Stimulated activated CD4-positive, alpha-beta T cell treated with anti-CD3 and anti-CD28 coated beads, Interleukin-1b, Interleukin-23, amount 100 ng/mL, for 48 hours (primary cell): ENCODE data around the gene C1orf159.
A peak's percentile ranks its signal among the peaks of the same experiment; 100 is the strongest.

Source experiments
- DNase-seq: peaks from one replicate; pipeline ENCODE4 v3.0.0-alpha.2; 2020

The C1orf159 gene

DNA sequence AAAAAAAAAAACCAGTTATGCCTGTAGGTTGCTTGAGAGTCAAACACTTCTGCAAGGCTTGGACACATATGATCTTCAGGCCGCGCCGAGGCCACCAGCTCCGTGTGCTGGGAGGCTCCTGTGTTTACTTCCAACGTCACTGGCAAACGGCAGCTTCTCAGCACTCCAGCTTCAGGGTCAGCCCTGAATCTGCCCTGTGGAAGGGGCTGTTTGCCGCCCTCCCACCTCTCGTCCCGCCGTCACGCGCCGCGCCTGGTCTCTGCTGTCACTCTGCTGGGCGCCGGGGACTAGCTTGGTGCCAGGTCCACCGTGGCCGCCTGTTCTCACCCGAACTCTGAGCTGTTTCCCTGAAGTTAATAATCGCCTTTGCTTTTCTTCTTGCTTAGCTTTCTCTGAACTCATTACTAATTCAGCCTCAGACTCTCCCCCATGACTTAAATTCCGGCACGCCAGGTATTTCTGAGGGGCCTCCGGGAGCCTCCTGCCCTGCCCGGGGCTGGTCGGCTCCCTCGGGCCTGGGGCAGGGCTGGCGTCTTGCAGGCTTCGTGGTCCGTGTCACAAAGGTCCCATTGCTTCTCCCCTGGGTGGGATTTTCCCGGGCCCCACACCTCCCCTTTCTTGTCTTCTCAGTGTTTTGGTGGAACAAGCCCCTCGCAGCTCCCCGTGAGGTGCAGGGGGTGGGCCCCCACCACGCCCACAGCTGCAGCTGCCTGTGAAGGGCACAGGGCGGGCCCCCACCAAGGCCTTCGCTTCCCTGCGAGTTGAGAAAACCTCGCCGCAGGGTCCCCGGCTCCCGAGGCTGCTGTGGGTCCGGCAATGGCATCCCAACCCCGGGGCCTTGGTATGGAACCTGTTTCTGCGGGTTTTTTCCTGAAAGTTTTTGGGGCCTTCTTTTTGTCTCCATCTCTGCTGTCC, 14.6 kb upstream of the C1orf159 start:
- no peak for DNase-seq

DNA sequence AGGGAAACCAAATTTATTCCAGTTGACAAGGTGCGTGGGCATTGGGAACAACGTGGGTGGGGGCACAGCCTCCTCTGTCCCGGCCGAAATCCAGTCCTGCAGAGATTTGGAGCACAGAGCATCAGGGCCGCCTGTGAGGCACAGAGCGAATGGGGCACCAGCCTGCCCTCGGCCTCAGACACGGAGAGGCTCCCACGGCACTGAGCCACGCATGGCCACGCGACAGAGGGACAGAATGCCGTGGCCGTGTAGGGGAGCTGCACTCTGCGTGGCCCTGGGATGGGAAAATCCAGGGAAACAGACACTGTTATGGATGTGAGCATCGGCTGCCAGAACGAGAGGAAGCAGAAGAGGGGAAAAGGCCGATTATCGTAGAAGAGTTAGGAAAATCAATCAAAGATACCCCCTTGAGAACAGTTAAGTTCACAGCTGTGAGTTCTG, 13.5 kb upstream of the C1orf159 start:
- no peak for DNase-seq

DNA sequence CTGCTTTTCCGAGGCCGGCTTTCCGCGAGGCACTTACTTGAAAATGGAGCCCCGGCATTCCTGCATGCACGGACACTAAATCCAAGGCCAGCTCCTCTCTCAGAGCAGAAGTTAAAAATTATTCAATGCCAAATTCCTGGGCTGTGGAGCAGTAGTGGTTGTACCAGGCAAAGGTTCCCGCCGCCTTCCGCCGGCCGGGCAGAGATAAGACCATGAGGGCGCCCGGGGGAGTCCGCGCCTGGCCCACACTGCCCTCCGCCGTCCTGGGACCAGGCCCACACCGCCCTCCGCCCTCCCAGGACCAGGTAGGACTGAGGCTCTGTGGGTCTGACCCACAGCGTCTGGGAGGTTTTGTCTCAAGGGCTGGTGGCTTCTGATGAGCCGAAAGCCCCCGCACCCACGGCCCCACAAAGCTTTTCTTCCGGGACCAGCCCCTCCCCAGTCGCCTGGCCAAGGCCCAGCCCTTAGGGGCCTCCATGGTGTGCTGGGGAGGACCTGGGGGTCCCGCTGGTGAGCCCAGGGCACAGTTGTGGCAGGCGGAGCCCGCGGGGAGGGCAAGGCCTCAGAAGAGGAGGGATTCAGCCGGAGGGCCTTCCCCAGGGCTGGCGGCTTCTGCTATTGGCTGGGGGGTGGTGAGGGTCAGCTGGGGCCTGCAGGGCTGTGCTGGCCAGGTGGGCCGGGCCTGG, 12.7 kb upstream of the C1orf159 start:
- no peak for DNase-seq

DNA sequence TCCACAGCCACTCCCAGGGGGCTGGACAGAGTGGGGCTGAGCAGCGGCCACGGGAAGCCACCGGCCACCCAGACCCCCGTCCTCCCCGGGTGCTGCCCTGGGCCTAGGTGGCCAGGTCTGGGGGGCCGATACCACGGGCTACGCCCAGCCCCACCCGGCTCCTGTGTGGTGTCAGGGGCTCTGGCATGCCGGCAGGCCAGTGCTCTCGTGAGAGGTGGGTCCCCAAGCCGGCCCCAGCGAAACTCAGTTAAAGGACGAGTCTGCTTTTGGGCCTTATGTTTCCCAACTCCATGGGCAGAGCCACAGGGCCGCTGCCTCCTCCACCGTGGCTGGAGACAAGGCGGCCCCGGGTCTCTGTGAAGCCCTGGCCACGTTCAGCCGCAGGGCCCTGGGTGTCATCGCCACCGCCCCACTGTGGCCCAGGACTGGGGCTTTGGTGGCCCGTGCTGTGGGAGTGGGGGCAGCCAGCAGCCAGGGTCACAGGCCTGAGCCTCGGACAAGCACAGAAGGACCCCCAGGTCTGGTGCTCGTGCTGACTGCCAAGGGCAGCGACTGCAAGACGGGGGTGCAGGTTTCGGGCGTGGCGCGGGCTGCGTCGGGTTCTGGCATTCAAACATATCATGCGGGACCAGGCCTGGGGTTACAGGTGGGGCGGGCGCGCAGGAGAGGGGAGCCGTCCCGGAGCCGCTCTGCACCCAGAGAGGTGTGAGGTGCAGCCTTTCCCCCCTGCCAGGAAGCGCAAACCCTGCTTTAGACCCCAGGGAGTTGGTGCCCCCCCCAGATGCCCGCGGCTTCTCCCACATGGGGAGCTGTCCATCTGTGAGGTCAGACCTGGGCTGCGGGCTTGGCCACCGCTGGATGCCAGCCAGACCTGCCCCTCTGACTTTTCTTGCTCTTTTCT, 11.9 kb upstream of the C1orf159 start:
- no peak for DNase-seq

DNA sequence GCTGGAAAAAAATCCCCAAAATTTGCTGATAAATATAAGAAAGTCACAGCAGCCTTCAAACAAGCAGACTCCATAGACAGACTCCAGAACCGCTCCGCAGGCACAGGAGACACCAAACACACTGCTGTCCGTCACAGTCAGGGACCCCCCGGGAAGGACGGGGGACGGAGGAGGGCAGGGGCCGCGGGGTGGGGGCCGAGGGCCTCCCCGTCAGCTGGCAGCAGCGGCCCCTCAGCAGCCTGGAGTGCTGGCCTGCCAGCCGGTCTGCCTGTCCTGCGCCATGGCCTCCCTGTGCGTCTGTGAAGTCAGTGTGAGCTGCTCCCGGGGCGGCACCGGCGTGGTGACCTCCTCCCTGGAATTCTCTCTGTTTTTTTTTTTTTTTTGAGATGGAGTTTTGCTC, 10.1 kb upstream of the C1orf159 start:
- DNase-seq = no peak

DNA sequence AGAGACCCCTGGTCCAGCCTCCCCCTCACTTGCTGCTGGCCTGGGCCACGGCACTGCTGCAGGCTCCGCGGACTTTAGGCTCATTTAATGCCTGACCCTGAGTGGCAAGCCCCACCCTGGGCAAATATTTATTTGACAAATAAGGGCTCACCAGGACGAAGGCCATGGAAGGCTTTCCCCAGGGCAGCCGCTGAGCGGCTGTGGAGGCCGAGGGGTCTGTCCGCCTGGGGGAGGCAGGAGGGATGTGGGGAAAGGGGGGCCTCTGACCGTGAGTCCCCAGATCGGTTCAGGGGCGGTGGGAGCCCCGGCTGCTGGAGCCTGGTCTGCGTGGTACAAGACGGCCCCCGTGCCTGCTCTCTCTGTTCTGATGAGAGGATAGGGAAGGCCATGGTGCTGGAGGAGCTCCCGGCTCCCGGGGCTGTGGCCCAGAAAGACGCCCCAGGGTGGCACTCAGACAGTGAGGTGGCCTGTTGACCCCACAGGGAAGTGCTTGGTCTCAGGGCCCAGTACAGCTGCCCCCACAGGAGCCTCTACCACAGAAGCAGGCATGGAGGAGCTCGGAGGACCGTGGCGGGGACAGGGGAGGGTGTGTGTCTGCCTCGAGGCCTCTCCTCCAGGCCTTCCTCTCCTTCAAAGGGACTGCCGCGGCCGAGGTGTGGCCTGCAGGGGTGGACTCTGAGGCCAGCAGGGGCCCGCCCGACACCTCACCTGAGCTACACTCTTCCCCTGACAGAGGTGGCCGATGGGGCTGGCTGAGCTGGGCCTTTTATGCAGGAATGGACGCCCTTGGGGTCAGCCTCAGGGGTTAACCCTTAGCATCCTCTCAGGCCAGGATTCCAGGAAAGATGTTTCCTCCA, 9.1 kb upstream of the C1orf159 start:
- no peak for DNase-seq

DNA sequence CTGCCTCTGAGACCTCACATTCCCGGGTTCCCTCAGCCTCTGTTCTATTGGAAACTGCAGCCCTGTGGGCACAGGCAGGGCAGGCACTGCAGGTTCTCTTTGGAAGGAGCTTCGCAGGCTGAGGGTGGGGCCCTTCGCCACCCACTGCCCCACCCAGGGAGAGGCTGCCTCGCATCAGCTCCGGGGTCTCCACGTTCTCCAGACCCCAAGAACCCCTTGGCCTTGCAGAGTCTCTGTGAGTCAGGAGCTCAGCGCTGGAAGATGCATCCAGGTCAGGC, 8.6 kb upstream of the C1orf159 start:
- no peak for DNase-seq

DNA sequence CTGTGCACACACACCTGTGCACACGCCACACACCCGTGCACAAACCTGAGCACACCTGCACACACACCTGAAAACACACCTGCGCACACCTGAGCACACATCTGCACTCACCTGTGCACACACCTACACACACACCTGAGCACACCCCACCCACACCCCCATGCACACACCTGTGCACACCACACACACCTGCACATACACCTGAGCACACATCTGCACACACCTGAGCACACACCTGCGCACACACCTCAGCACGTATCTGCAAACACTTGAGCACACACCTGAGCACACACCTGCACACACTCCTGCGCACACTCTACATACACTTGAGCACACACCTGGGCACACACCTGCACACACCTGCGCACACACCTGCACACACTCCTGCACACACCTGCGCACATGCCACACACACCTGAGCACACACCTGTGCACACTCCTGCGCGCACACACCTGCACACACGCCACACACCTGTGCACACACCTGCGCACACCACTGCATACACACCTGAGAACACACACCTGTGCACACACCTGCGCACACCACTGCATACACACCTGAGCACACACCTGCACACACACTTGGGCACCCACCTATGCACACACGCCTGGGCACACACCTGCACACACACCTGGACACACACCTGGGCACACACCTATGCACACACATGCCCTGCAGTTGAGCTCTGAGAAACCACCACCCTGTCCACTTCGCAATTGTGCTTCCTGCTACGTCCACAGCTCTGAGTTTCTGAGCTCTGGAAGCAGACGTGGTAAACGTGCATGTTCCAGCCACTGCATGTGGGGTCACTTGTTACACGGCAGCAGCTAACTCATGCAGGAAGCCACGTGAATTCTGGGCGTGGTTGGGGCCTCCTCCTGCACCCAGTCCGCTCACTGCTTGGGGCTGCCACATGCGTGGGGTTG, 8.0 kb upstream of the C1orf159 start:
- DNase-seq = no peak

DNA sequence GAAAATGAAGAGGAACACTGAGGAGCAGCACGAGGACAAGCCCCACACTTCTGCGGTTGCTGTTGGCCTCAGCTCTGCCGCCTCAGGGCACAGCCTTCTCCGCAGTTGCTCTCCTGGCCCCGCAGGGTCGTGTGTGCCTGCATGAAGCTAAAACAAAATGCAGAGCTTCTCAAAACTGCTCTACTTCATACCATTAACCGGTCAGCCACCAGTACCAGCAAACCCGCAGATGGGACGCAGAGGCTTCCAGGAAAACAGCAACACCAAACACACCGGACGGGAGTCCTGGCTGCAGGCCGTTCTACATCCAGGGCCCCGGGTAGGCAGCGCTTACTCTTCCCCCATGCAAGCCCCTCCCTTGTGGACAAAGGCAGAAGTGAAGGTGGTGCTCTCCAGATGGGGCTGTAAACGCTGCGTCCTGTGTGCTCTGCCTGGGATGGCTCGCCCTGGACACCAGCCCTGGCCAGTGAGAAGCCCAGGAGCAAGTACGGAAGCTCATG, 7.1 kb upstream of the C1orf159 start:
- DNase-seq = no peak

DNA sequence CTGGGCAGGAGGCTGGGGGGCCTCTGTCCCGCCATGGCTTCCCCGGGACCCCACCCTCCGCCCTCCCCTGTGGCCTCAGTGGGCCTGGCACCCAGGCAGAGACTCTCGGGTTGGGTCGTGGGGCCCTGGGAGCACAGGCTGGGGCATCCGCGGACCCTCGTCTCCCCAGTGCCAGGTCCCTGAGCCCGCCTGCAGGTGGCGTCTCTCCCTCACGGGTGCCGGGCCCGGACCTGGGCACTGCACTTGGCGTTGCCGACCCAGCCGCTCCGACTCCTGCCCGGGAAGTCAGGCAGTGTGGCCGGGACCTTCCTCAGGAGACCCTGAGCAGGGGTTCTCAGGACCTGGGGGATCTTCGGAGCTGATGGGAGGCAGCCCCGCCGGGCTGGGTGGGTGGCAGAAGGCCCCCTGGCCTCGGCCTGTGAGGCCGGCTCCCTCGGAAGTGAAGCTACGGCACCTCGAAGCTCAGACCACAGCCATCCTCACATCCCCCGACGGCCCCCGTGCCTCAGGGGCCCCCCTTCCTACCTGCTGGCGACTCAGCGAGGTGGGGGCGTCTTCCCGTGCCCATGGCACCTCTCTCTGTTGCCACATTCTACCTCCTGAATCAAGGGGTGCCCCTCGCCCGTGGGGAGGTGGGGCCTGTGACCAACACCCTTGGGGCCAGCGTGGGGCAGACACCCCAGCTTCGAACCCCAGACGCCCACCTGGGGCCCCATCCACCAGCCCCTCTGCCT, 6.4 kb upstream of the C1orf159 start:
- peak; percentile 81 for DNase-seq

DNA sequence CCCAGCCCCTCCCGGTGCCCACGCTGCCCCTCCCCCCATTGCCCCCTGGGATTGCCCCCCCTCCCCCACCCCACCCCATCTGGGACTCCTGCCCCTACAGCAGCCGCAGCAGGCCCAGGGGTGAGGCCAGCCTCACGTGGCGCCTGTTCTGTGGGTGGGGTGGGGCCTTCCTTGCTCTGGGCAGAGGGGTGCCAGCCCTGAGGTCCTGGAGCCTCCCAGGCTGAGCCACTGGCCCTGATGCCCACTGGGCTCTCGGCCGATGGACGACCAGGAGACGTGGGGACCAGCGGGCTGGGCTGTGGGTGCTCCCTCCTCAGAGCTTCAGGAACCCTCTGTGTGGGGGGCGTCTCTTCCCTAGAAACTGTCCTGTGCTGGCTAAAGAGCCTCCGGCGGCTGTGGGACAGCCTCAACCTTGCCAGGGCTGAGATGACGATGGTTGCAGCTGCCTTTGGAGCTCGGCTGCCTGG, 5.8 kb upstream of the C1orf159 start:
- DNase-seq = no peak

DNA sequence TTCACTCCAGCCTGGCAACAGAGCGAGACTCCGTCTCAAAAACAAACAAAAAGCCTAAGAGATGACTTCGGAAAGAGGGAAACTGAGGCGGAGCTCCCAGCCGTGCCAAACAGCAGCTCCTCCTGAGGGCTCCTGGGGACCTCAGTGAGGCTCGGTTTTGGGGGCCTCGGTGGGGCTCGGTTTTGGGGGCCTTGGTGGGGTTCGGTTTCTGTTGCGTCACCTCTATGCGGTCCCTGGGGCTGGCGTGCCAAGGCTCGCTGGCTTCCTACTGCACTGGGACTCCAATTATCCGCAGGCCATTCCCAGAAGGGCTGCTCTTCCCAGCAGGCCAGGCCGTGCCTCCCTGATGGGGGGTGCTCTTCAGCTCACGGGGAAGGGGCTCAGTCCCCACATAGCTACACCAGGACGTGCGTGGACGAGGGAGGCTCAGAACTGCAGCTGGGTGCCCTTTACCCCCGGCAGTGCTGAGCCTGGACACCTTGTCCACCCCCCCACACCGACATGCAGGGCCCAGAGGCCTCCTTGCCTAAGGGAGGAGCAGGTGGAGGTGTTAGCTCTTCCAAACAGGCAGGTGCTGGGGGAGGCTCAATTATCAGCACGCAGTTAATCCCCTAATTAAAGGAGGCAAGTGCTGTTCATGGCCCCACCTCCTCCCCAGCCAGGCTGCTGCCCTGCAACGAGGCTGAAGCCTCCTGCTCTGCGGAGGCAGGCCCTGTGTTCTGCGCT, 5.1 kb upstream of the C1orf159 start:
- no peak for DNase-seq

DNA sequence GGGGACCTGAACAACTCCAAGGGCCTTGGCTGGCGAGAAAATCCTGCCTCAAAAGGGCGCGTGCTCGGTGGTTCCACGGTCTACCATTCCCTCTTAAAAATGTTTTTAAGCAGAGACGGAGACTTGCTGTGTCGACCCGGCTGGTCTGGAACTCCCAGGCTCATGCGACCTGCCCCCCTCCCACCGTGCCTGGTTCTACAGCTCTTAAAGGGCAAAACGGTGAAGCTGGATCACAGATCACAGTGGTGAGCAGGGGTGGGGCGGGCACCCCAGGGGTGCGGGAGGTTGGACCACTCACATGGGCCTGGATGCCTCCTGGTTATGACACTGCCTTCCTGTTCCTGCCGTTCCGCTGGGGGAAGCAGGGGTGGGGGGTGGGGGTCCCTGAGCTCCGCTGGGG, 4.2 kb upstream of the C1orf159 start:
- no peak for DNase-seq

DNA sequence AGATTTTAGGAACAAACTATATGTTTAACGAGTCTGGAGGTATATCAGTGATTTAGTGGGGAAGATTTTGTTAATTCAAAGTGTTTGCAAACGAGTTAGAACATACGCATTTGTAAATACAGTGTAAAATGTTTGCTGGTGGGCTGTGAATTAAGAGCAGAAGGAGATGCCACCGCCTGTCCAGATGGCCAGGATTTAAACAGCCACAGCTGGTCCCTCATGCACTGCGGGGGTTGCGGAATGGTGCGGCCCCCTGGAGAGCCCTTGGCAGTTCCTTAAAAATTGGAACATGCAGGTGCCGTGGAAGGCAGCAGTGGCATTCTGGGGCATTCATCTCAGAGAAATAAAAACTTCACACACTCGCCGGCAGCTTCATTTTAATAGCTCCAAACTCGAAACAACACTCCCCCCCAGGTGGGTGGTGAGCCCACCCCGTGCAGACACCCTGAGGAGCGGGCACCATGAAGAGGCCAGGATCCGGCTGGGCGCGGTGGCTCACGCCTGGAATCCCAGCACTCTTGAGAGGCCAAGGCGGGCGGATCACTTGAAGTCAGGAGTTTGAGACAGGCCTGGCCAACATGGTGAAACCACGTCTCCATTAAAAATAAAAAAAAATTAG, 3.5 kb upstream of the C1orf159 start:
- no peak for DNase-seq

DNA sequence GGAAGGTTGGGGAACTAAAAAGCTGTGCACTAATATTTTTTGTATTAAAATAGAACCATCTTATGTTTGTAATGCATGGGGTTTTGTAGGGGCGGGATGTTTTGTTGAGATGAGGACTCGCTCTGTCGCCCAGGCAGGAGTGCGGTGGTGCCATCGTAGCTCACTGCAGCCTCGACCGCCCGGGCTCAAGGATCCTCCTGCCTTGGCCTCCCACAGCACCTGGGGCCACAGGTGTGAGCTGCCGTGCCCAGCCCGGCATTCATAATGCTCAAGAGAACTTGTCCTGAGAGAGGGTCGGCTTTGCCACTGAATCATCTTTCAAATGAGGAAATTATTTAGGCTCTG, 3.0 kb upstream of the C1orf159 start:
- DNase-seq = no peak

DNA sequence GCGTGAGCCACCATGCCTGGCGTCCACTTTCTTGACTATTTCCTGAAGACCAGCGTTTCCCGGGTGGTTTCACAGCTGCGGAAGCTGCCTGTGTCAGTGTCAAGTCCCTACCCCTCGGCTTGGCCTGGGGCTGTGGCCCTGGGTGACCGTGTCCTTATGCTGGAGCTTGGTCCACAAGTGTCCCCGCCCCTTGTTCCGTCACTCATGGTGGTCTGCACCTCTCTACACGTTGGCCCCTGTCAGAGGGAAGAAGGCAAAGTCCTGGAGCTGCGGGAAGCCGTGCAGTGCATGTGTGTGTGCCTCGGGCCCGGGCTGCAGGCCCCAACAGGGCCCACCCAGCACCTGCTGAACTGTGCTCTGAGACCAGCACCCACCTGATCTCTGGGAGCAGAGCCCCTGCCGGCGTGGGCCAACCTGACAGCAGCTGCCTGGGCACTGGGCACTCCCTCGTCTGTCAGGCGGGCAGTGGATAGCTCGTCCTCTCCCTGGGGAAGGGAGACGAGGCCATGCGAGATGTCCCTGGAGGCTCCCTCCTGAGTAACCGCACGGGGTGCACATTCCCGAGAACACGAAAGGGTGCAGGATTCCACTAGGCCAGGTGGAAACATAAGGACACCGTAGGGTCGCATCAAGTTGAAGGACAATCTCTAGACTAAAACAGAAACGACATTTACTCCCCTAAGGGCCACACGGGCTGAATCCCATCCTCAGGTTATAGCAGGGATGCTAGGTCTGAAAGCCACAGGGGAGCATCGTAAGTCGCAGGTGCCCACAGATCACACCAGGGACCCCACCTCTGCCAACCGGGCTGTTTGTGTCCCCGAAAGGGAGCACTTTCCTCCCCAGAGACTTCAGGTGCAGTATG, 2.4 kb upstream of the C1orf159 start:
- DNase-seq = no peak

DNA sequence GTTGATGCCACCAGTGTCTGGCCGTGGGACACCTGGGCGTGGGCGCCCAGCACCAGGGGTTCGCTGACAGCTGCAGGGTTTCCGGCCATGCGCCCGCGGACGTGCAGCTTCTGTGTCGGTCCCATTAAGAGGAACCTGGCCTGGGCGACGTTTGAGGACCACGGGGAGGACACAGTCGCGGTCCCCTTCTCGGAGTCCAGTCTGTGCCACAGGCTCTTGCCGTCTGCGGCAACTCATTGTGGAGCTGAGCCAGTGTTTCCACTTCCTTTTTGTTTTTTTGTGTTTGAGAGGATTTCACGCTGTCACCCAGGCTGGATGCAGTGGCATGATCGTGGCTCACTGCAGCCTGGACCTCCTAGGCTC, 1.6 kb upstream of the C1orf159 start:
- no peak for DNase-seq
